K562 (cell line): ENCODE data around the gene UBE2S. TPM values are rescaled to one million over a fixed set of nuclear protein-coding genes. Genes with fewer than 3 reads are reported as not detected.
A peak's percentile ranks its signal among the peaks of the same experiment; 100 is the strongest.

ENCODE experiments used
- BACH1 ChIP-seq: fragments of 200-800 bp; sonication (Bioruptor generic); IDR thresholded peaks from 2 replicates; pipeline ENCODE4 v1.6.1; 2016; ENCODE audit warnings: missing genetic modification characterization, missing compliant biosample characterization
- CBFA2T3 ChIP-seq: fragments of 450-650 bp; IDR thresholded peaks from 2 replicates; pipeline ENCODE4 v1.6.1; 2017
- HNRNPK ChIP-seq: fragments of 200-400 bp; formaldehyde crosslinking; IDR thresholded peaks from one replicate; pipeline ENCODE4 v1.6.1; 2018; ENCODE audit warnings: mild to moderate bottlenecking, low read depth, low read length; ENCODE audit not compliant: poor library complexity, severe bottlenecking
- HSF4 ChIP-seq: fragments of 250-450 bp; sonication (Bioruptor Pico); IDR thresholded peaks from 2 replicates; pipeline ENCODE4 v2.1.2; 2022; ENCODE audit warnings: mild to moderate bottlenecking, moderate library complexity, borderline replicate concordance
- KDM2B ChIP-seq: fragments of 250-450 bp; sonication (Bioruptor Pico); IDR thresholded peaks from 2 replicates; pipeline ENCODE4 v1.8.0; 2021; ENCODE audit warnings: mild to moderate bottlenecking, moderate library complexity
- NFE2 ChIP-seq: IDR thresholded peaks from 2 replicates; pipeline ENCODE4 v1.6.1; 2014; ENCODE audit warnings: antibody characterized with exemption, low read depth
- RFX5 ChIP-seq: IDR thresholded peaks from 2 replicates; pipeline ENCODE4 v1.6.1; 2011; ENCODE audit warnings: low read depth, mild to moderate bottlenecking, improper control_type of control experiment, low read length
- SMARCE1 ChIP-seq: fragments of 450-650 bp; IDR thresholded peaks from 2 replicates; pipeline ENCODE4 v1.7.1; 2016; ENCODE audit warnings: mild to moderate bottlenecking
- STAG1 ChIP-seq: sonication (generic); formaldehyde crosslinking; IDR thresholded peaks from 2 replicates; pipeline ENCODE4 v1.5.0; 2020; ENCODE audit warnings: missing genetic modification reagents, borderline replicate concordance
- TBP ChIP-seq: optimal IDR thresholded peaks from 2 replicates; pipeline ENCODE3; 2011; ENCODE audit warnings: low read depth, low read length, improper control_type of control experiment
- ZFPM2 ChIP-seq: fragments of 250-450 bp; sonication (Bioruptor Pico); IDR thresholded peaks from 2 replicates; pipeline ENCODE4 v1.5.1; 2022; ENCODE audit warnings: mild to moderate bottlenecking
- ZSCAN32 ChIP-seq: fragments of 450-650 bp; formaldehyde crosslinking; IDR thresholded peaks from 2 replicates; pipeline ENCODE4 v1.4.0; 2020; ENCODE audit warnings: mild to moderate bottlenecking, moderate library complexity
- polyA plus RNA-seq, 8 experiments: library from polyadenylated mRNA; depleted of rRNA in 4 of 8; stranded (reverse) in 5 of 8; unstranded in 3 of 8; fragments of >200 nt; fragmentation: Nextera tagmentation in 2 of 8; fragmentation: Illumina TruSeq in 1 of 8; extraction: Ambion mirVana in 2 of 8; extraction: Trizol in 1 of 8; gene quantifications; 2 replicates each; pipeline versions ENCODE4 v1.2.1 to v1.2.3, GENCODE V29; 2011 to 2014; ENCODE audit warnings: inconsistent platforms in 1 of 8, missing spikeins in 1 of 8
- total RNA-seq, 7 experiments: library from RNA; depleted of rRNA in 6 of 7; stranded (reverse); fragments of >200 nt in 6 of 7; fragmentation: Illumina TruSeq in 2 of 7; extraction: Trizol in 2 of 7; gene quantifications; 2 replicates each; pipeline versions ENCODE4 v1.2.1 to v1.2.3, GENCODE V29; 2011 to 2021; ENCODE audit warnings: low replicate concordance in 1 of 7
- TF ChIP-seq, protein P1 (sequence below): fragments of 250-450 bp; sonication (Bioruptor Pico); IDR thresholded peaks from 2 replicates; pipeline ENCODE4 v1.5.0; 2021
- TF ChIP-seq, protein P2 (sequence below): sonication (generic); formaldehyde crosslinking; IDR thresholded peaks from 2 replicates; pipeline ENCODE4 v1.4.0; 2020; ENCODE audit warnings: mild to moderate bottlenecking, missing genetic modification reagents
- TF ChIP-seq, protein P3 (sequence below): sonication (generic); formaldehyde crosslinking; IDR thresholded peaks from 2 replicates; pipeline ENCODE4 v1.8.0; 2022; ENCODE audit warnings: missing genetic modification reagents, mild to moderate bottlenecking, borderline replicate concordance
- TF ChIP-seq, protein P4 (sequence below): fragments of 250-450 bp; sonication (Bioruptor Pico); IDR thresholded peaks from 2 replicates; pipeline ENCODE4 v1.6.1; 2021; ENCODE audit warnings: mild to moderate bottlenecking
- TF ChIP-seq, protein P5 (sequence below): fragments of 250-450 bp; sonication (Bioruptor Pico); IDR thresholded peaks from 2 replicates; pipeline ENCODE4 v1.5.0; 2021; ENCODE audit warnings: mild to moderate bottlenecking, borderline replicate concordance
- TF ChIP-seq, protein P6 (sequence below): sonication (generic); formaldehyde crosslinking; IDR thresholded peaks from 2 replicates; pipeline ENCODE4 v1.8.0; 2022; ENCODE audit warnings: mild to moderate bottlenecking, missing genetic modification reagents, borderline replicate concordance

The UBE2S gene
- total and polyA plus RNA-seq, 9 of the 15 experiments (the other 6 are each of a cell fraction or from before 2014, with no cell fraction given): 1.5 to 1,305 (median 157) TPM

DNA sequence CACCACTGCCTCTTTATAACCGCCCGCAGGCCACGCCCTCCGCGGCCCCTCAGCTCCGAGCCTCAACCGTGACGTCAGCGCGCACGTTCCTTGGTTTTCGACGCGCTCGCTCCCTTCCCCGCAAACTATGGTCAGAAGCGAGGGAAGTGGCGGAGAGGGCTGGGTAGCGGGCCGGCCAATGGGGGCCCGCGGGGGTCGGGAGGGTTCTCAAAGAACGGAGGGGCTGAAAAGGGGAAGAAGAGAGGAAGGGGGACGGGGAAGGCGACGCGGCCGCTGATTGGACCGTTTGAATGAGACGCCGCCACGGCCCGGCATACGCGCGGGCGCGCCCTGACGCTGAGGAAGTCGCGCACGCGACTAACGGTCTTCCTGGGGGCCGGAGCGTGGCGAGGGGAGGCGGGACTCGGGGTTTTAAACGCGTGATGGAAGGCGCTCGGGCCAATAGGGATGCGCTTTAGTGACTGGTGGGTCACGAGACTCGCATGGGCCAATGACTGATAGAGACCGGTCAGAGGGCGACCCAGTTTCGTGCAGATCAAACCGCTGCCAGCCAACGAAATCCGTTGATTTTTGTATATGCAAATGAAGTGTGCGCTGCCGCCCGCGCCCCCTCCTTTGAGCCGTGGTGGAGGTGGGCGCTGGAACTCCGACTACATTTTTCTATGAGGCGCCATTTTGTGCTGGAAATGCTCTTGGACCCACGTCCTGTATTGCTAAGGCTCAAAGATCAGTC is 378 bp upstream of the UBE2S start (continued):
- TF ChIP-seq ZFPM2 (CRISPR knock-in tag) (no peak), HSF4 (CRISPR knock-in tag) (no peak), BACH1 (tag) (peak; percentile 70; the same call in 1 of the 2 replicates), STAG1 (no peak), NFE2 (no peak), RFX5 (peak; percentile 26; the same call in 1 of the 2 replicates), CBFA2T3 (no peak), ZSCAN32 (CRISPR knock-in tag) (no peak), SMARCE1 (no peak), TBP (no peak), HNRNPK (no peak), KDM2B (CRISPR knock-in tag) (no peak)
- TF ChIP-seq, protein P1, sequence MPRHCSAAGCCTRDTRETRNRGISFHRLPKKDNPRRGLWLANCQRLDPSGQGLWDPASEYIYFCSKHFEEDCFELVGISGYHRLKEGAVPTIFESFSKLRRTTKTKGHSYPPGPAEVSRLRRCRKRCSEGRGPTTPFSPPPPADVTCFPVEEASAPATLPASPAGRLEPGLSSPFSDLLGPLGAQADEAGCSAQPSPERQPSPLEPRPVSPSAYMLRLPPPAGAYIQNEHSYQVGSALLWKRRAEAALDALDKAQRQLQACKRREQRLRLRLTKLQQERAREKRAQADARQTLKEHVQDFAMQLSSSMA (CRISPR knock-in tag): no peak
- TF ChIP-seq, protein P2, sequence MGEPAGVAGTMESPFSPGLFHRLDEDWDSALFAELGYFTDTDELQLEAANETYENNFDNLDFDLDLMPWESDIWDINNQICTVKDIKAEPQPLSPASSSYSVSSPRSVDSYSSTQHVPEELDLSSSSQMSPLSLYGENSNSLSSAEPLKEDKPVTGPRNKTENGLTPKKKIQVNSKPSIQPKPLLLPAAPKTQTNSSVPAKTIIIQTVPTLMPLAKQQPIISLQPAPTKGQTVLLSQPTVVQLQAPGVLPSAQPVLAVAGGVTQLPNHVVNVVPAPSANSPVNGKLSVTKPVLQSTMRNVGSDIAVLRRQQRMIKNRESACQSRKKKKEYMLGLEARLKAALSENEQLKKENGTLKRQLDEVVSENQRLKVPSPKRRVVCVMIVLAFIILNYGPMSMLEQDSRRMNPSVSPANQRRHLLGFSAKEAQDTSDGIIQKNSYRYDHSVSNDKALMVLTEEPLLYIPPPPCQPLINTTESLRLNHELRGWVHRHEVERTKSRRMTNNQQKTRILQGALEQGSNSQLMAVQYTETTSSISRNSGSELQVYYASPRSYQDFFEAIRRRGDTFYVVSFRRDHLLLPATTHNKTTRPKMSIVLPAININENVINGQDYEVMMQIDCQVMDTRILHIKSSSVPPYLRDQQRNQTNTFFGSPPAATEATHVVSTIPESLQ: peak; percentile 81; the same call in 1 of the 2 replicates
- TF ChIP-seq, protein P3, sequence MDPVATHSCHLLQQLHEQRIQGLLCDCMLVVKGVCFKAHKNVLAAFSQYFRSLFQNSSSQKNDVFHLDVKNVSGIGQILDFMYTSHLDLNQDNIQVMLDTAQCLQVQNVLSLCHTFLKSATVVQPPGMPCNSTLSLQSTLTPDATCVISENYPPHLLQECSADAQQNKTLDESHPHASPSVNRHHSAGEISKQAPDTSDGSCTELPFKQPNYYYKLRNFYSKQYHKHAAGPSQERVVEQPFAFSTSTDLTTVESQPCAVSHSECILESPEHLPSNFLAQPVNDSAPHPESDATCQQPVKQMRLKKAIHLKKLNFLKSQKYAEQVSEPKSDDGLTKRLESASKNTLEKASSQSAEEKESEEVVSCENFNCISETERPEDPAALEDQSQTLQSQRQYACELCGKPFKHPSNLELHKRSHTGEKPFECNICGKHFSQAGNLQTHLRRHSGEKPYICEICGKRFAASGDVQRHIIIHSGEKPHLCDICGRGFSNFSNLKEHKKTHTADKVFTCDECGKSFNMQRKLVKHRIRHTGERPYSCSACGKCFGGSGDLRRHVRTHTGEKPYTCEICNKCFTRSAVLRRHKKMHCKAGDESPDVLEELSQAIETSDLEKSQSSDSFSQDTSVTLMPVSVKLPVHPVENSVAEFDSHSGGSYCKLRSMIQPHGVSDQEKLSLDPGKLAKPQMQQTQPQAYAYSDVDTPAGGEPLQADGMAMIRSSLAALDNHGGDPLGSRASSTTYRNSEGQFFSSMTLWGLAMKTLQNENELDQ (CRISPR knock-in tag): no peak
- TF ChIP-seq, protein P4, sequence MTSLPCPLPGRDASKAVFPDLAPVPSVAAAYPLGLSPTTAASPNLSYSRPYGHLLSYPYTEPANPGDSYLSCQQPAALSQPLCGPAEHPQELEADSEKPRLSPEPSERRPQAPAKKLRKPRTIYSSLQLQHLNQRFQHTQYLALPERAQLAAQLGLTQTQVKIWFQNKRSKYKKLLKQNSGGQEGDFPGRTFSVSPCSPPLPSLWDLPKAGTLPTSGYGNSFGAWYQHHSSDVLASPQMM: no peak
- TF ChIP-seq, protein P5, sequence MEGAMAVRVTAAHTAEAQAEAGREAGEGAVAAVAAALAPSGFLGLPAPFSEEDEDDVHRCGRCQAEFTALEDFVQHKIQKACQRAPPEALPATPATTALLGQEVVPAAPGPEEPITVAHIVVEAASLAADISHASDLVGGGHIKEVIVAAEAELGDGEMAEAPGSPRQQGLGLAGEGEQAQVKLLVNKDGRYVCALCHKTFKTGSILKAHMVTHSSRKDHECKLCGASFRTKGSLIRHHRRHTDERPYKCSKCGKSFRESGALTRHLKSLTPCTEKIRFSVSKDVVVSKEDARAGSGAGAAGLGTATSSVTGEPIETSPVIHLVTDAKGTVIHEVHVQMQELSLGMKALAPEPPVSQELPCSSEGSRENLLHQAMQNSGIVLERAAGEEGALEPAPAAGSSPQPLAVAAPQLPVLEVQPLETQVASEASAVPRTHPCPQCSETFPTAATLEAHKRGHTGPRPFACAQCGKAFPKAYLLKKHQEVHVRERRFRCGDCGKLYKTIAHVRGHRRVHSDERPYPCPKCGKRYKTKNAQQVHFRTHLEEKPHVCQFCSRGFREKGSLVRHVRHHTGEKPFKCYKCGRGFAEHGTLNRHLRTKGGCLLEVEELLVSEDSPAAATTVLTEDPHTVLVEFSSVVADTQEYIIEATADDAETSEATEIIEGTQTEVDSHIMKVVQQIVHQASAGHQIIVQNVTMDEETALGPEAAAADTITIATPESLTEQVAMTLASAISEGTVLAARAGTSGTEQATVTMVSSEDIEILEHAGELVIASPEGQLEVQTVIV: no peak
- TF ChIP-seq, protein P6, sequence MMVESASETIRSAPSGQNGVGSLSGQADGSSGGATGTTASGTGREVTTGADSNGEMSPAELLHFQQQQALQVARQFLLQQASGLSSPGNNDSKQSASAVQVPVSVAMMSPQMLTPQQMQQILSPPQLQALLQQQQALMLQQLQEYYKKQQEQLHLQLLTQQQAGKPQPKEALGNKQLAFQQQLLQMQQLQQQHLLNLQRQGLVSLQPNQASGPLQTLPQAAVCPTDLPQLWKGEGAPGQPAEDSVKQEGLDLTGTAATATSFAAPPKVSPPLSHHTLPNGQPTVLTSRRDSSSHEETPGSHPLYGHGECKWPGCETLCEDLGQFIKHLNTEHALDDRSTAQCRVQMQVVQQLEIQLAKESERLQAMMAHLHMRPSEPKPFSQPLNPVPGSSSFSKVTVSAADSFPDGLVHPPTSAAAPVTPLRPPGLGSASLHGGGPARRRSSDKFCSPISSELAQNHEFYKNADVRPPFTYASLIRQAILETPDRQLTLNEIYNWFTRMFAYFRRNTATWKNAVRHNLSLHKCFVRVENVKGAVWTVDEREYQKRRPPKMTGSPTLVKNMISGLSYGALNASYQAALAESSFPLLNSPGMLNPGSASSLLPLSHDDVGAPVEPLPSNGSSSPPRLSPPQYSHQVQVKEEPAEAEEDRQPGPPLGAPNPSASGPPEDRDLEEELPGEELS: no peak; the same call in 1 of the 2 replicates
